GM12864 (cell line): ENCODE measurements around the gene TTC16.

Source experiments
- DNase-seq: peaks from one replicate; pipeline ENCODE4 v3.0.0-alpha.2; 2011; ENCODE audit warnings: low read depth
- H3K4me3 ChIP-seq: 2 replicates; pipeline ENCODE4 v1.5.1; 2011; ENCODE audit warnings: mild to moderate bottlenecking, low read depth, low read length, control low read depth
- CTCF ChIP-seq: IDR thresholded peaks from 2 replicates; pipeline ENCODE4 v1.5.1; 2011; ENCODE audit warnings: low read depth, mild to moderate bottlenecking, moderate library complexity, low read length, control low read depth, inconsistent platforms; ENCODE audit errors: missing control alignments

TTC16 gene

DNA sequence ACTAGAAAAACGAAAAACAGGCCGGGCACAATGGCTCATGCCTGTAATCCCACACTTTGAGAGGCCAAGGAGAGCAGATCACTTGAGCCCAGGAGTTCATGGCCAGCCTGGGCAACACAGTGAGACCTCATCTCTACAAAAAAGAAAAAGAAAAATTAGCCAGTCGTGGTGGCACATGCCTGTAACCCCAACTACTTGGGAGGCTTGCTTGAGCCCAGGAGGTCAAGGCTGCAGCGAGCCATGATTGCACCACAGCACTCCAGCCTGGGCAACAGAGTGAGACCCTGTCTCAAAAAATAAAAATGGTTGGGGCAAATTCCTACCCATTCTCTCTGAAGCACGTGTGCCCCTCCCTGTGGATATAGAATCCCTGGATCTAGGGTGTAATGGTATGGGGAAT, 17.5 kb upstream of the TTC16 start:
- no peak overlapping the region for H3K4me3 ChIP-seq
- TF ChIP-seq CTCF: no peak
- no peak for DNase-seq

GRCh38 chr9:127698985-127699670, 16.8 kb upstream of the TTC16 start:
- H3K4me3 ChIP-seq: peak overlapping the region; percentile 39
- DNase-seq: peak; percentile 84
- no peak for TF ChIP-seq CTCF

- no peak for DNase-seq
- no peak overlapping the region for H3K4me3 ChIP-seq
- no peak for TF ChIP-seq CTCF
Measured at GRCh38 chr9:127700140-127700539, 15.7 kb upstream of the TTC16 start.

DNA sequence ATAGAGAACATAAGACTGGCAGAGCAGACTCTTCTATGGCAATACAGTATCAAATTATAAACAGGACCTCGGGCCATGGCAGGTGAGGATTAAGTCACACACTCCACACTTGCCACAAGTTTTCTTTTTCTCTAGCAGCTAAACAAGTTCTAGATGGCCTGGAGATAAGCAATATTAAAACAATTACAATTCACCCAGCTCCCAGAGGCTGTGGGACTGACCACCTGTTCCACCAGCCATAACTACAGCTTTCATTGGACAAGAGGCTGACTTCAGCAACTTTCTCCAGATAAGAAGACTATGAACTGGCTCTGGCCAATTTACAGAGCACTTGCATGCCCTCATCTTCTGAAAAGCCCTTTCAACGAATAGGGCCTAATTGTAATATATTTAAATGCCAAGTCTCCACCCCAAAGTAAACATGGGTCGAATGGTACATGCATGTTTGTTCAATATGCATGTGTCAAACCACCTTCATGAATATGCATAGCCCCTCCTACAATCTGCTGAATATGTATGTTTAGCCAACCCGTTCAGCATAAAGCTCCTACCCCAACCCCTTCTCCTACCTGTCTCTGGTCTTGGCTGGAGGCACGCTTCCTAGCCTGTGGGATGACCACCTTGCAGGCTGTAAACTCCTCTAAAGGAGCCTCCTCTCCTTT, 15.2 kb upstream of the TTC16 start:
- H3K4me3 ChIP-seq: no peak overlapping the region
- TF ChIP-seq CTCF: no peak
- no peak for DNase-seq

DNA sequence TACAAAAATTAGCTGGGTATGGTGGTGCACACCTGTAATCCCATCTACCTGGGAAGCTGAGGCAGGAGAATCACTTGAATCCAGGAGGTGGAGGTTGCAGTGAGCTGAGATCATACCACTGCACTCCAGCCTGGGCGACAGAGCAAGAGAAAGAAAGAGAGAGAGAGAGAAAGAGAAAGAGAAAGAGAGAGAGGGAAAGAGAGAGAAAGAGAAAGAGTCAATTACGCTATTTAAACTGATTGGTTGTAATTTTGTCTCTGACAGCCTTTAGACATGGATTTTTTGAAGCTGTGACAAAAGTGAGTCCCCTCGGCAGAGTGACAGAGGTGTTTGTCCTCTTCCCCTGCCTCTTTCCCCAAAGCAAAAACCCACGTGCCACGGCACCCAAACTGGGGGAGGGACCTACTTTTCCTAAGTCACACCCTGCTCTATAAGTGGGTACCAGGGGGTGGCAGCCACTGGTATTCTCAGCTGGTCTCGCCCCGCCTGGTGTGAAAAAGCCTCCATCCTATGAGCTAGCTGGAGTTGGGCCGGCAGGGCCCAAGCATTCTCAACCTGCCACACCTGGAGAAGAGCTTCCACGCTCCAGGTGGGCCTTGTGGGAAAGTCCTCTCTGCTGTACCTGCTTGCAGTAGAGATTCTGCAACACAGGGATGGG, 12.5 kb upstream of the TTC16 start:
- TF ChIP-seq CTCF: no peak
- no peak for DNase-seq
- H3K4me3 ChIP-seq: no peak overlapping the region

DNA sequence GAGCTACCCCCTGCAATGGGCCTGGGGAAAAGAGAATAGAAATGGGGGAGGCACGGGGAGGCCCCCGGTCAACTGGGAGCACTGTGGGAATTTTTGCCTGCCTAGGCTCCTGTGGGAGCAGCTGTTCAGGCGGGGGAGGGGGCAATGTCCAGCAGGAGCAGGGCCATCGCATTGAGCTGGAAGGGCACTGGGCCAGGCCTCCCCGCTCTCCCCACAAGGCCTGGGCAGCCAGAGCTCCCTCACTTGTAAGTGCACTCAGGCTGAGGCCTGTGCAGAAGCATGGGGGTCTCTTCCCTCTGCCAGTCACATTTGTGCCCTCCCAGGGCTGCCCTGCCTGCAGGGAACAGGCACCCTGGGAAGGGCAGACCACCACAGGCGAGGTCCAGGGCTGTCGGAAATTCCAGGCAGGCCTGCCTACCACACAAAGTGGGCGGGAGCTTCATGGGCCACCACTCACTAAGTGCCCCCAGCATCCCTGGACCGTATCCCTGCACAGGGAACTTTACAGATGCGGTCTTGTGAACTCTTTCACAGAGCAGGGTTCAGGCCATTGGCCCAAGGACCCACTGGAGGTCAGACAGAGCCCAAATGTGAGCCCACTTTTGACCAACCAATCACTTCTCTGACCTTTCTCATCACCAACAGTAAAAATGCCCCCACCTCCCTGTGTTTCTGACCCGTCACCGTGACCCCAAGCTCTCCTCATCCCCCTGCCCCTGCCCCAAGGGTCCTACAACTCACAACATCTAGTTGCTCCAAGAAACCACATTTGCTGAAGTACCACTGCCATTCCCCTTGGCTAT, 10.1 kb upstream of the TTC16 start:
- no peak for TF ChIP-seq CTCF
- H3K4me3 ChIP-seq: no peak overlapping the region
- DNase-seq: no peak
